ENCODE measurements around the gene CHD2.
"Not testable (repeated sequence)": the region's sequence is repeated elsewhere in the genome, so short reads cannot be mapped to it uniquely, and the experiment has no call there.

CHD2 gene

DNA sequence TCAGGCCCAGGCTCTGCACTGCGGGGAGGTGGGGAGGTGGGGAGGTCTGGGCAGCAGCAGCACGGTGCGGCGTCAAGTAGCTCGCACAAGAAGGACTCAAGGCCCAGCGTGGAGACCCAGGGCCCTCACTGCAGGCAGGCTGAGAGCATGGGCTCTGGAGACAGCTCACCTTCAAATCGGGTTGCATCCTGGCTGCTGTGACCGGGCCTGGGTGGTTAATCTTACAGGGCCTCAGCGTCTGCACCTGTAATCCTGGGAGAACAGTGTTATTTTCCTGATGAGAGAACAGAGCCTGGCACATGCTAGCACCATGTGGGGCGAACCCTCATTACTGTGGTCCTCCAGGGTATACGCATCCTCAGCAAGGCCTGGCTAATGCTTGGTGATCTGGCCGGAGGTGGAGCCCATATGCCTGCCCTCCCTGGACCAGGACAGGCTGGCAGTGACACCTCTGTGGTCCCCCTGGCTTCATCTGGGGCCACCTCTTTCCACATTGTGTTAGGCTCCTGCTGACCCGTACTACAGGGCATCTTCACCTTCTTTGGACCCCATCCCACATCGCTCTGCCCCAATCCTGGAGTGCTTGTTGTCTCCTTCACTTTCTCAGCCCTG, 133.4 kb downstream of the CHD2 start:
- H3K27me3 ChIP-seq (ENCODE audit: insufficient read depth, insufficient read length): no peaks in the 10 kb centered on the region
- H3K4me1 ChIP-seq (ENCODE audit: insufficient read depth, insufficient read length): peaks cover 6% of the 10 kb centered on the region
- no peak overlapping the region for H3K9ac ChIP-seq (ENCODE audit: insufficient read length, low read depth)
- H3K4me3 ChIP-seq (ENCODE audit: insufficient read length, low read depth): no peak overlapping the region
- no peaks in the 10 kb centered on the region for H3K36me3 ChIP-seq (ENCODE audit: insufficient read depth, insufficient read length, low read length)
- no peaks in the 10 kb centered on the region; the same call in 1 of the 2 replicates for H3K9me3 ChIP-seq (ENCODE audit: insufficient read depth, low read length)
- TF ChIP-seq SUZ12 (IDR thresholded peaks at IDR 0.05; ENCODE audit: extremely low read depth, insufficient read depth, insufficient read length) (no peak), ZNF274 (IDR thresholded peaks at IDR 0.05; ENCODE audit: low read depth, low read length) (no peak), YY1 (IDR thresholded peaks at IDR 0.05; ENCODE audit: insufficient read depth, insufficient read length) (no peak)
- DNase-seq (ENCODE audit: low read depth, low spot score): no peak

DNA sequence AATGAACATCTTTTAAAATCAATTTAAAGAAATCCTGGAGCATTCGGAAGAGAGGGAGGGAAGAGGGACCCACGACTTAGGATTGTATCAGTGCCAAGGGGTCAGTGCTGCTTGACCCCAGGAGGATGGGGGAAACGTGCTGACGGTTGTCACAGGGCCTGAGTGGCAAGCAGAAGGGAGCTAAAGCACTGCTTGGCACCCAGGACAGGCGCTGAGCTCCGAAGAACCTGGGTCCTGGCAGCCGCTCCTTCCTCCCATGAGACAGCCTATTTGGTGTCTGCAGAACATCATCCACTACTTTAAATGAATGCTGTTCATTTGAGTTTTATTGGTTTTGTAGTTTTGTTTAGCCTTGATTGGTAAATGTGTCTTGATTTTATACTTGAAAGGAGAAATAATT, 134.4 kb downstream of the CHD2 start:
- no peaks in the 10 kb centered on the region; the same call in 1 of the 2 replicates for H3K9me3 ChIP-seq (ENCODE audit: insufficient read depth, low read length)
- no peaks in the 10 kb centered on the region for H3K27me3 ChIP-seq (ENCODE audit: insufficient read depth, insufficient read length)
- DNase-seq (ENCODE audit: low read depth, low spot score): no peak
- H3K36me3 ChIP-seq (ENCODE audit: insufficient read depth, insufficient read length, low read length): no peaks in the 10 kb centered on the region
- no peak overlapping the region for H3K9ac ChIP-seq (ENCODE audit: insufficient read length, low read depth)
- H3K4me1 ChIP-seq (ENCODE audit: insufficient read depth, insufficient read length): peaks cover 6% of the 10 kb centered on the region
- H3K4me3 ChIP-seq (ENCODE audit: insufficient read length, low read depth): no peak overlapping the region
- TF ChIP-seq ZNF274 (IDR thresholded peaks at IDR 0.05; ENCODE audit: low read depth, low read length) (no peak), SUZ12 (IDR thresholded peaks at IDR 0.05; ENCODE audit: extremely low read depth, insufficient read depth, insufficient read length) (no peak), YY1 (IDR thresholded peaks at IDR 0.05; ENCODE audit: insufficient read depth, insufficient read length) (no peak)

DNA sequence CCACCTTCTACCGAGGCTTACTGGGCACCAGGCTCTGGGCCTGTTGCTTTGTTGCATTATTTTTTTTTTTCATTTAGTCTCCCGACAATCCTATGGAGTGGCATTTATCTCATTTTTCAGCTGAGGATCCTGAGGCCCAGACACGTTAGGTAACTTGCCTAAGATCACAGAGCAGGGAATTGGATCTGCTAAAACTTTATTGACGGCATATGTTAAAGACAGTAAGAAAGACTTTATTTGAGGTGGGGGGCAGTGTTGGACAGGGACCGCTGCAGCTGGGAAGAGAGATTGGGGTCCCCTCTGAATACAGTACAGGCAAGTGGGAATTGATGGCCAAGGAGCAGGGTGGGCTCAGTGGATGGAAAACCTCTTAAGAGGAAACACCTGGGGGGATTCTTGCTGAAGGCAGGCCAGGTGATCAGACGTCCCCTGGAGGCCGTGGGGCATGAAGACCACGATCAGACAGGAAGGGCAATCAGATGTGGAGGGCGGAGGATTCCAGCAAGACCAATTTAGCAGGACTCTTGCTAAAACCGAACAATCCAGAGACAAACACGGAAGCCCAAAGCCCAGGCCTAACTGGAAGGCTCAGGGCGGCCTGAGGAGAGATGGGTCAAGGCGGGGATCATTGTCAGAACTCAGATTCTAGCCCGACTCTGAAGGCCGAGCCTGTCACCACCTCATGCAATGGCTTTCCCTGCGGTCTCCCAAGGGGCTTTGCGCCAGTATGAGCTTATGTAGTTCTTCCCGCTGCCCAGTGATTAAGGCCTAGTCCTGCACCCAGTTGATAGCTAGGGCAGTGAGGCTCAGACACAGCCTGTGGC, 135.2 kb downstream of the CHD2 start:
- no peak overlapping the region for H3K4me3 ChIP-seq (ENCODE audit: insufficient read length, low read depth)
- no peaks in the 10 kb centered on the region for H3K36me3 ChIP-seq (ENCODE audit: insufficient read depth, insufficient read length, low read length)
- TF ChIP-seq YY1 (IDR thresholded peaks at IDR 0.05; ENCODE audit: insufficient read depth, insufficient read length) (no peak), SUZ12 (IDR thresholded peaks at IDR 0.05; ENCODE audit: extremely low read depth, insufficient read depth, insufficient read length) (no peak), ZNF274 (IDR thresholded peaks at IDR 0.05; ENCODE audit: low read depth, low read length) (no peak)
- no peaks in the 10 kb centered on the region; the same call in 1 of the 2 replicates for H3K9me3 ChIP-seq (ENCODE audit: insufficient read depth, low read length)
- H3K9ac ChIP-seq (ENCODE audit: insufficient read length, low read depth): no peak overlapping the region
- H3K27me3 ChIP-seq (ENCODE audit: insufficient read depth, insufficient read length): no peaks in the 10 kb centered on the region
- peaks cover 5% of the 10 kb centered on the region for H3K4me1 ChIP-seq (ENCODE audit: insufficient read depth, insufficient read length)
- DNase-seq (ENCODE audit: low read depth, low spot score): no peak

DNA sequence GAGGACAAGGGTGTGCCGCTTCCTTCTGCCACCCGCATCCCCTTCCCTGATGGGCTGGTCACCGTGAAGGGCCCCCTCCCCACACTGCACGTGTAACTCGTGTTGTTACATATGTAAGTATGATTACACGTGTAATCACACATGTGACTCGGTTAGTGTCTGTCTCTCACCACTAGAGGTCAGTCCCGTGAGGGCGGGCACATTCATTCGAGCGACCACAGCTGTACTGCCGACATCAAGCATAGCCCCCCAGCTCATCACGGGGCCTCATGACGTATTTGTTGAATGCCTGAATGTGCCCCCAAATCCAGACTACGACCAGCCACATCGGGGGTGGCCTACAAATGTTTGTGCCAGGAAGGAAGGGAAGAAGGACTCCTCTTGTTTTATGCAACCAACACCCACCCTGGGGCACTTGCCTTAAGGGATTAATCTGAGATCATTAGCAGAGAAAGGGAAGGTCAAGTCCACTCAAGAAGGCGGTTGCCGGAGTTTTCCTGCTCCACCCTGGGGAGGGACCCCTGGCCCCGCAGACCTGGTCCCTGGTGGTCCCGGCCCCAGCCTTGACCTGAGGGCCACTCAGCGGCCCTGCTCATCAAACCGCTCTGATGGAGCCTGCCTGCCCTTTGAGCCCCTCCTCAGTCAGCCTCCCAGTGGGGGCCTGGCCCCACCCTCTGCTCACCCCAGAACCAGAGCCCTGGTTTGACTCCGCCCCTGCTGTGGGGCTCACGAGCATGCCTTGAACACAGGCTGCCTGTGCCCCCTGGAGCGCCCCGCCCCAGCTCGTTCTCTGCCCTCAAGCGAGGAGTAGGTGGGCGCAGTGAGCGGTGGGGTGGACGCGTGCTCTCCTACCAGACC, 136.1 kb downstream of the CHD2 start:
- TF ChIP-seq ZNF274 (IDR thresholded peaks at IDR 0.05; ENCODE audit: low read depth, low read length) (no peak), YY1 (IDR thresholded peaks at IDR 0.05; ENCODE audit: insufficient read depth, insufficient read length) (no peak), SUZ12 (IDR thresholded peaks at IDR 0.05; ENCODE audit: extremely low read depth, insufficient read depth, insufficient read length) (no peak)
- Histone ChIP-seq H3K4me1 (ENCODE audit: insufficient read depth, insufficient read length) (peaks cover 6% of the 10 kb centered on the region), H3K4me3 (ENCODE audit: insufficient read length, low read depth) (no peak overlapping the region), H3K9me3 (ENCODE audit: insufficient read depth, low read length) (no peaks in the 10 kb centered on the region; the same call in 1 of the 2 replicates), H3K27me3 (ENCODE audit: insufficient read depth, insufficient read length) (no peaks in the 10 kb centered on the region), H3K9ac (ENCODE audit: insufficient read length, low read depth) (no peak overlapping the region), H3K36me3 (ENCODE audit: insufficient read depth, insufficient read length, low read length) (no peaks in the 10 kb centered on the region)
- no peak for DNase-seq (ENCODE audit: low read depth, low spot score)

DNA sequence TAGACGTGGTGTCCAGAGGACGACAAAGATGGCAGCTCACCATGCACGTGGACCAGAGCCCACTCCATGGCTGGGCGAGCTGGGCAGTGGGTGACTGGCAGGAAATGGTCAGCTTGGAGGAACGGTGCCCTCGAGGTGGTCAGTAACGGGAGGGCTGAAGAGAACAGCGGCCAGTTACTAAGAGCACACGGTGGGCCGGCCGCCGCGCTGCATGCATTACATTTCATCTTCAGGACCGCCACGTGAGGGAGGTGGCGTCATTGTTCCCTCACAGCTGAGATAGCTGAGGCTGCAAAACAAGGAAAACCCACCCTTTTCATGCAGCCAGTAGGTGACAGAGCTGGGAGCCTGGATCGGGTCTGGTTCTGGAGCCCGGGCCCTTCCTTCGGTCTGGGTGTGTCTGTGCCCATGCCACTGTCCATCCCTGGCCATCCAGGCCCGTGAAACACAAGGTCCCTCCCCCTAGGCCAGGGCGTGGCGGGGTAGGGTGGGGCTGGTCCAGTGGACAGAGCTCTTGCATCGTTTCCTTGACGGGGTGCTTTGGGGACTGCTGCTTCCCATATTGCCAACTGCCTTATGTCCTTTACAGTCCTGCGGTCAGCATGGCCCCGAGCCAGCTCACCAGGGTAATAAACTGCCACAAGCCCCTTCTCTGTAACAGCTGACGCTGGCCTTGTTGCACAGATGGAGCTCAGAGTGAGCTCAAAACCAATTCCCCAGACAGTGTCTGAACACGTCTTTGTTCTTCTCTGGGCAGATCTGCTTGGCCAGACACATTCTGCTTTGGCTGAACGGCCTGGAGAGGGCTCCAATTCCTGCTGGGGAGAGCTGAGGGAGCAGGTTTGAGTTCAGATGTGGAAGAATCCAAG, 137.1 kb downstream of the CHD2 start:
- TF ChIP-seq ZNF274 (IDR thresholded peaks at IDR 0.05; ENCODE audit: low read depth, low read length) (no peak), YY1 (IDR thresholded peaks at IDR 0.05; ENCODE audit: insufficient read depth, insufficient read length) (no peak), SUZ12 (IDR thresholded peaks at IDR 0.05; ENCODE audit: extremely low read depth, insufficient read depth, insufficient read length) (no peak)
- Histone ChIP-seq H3K4me1 (ENCODE audit: insufficient read depth, insufficient read length) (peaks cover 8% of the 10 kb centered on the region), H3K9me3 (ENCODE audit: insufficient read depth, low read length) (no peaks in the 10 kb centered on the region), H3K4me3 (ENCODE audit: insufficient read length, low read depth) (no peak overlapping the region), H3K36me3 (ENCODE audit: insufficient read depth, insufficient read length, low read length) (no peaks in the 10 kb centered on the region), H3K27me3 (ENCODE audit: insufficient read depth, insufficient read length) (no peaks in the 10 kb centered on the region), H3K9ac (ENCODE audit: insufficient read length, low read depth) (no peak overlapping the region)
- DNase-seq (ENCODE audit: low read depth, low spot score): no peak

DNA sequence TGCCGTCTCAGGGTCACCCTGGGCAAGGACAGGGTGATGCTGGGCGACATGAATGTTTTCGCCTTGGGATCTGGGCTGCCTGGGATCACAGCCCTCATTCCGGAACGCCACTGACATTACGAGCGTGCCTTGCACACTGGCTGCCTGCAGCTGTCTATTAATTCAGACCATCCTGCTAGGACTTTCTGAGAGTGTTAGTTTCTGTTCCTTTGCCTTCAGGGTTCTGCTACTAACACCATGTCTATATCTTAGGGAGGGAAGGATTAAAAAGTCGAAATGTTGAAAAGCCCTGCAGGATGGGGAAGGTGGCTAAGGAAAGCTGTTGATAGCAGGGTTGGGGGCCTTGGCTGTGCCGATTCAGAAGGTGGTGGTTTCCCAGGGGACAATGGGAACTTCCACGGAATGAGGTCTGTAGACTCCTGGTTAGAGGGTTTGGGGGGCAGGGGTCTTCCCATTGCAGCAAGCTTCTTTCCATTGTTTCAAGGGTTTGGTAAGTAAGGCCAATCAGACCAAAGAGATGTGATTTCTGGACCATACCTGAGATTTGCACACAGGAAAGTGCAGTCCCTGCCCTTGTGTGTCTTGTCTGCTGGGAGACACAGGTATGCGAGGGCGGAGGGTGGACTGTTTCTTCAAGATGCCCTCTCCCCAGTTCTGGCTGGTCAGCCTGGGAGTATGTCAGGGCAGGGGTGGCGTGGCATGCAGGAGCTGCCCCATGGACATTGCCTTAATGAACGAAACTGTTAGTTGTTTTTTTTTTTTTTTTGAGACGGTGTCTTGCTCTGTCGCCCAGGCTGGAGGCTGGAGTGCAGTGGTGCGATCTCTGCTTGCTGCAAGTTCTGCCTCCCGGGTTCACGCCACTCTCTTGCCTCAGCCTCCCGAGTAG, 137.9 kb downstream of the CHD2 start:
- no peak for DNase-seq (ENCODE audit: low read depth, low spot score)
- Histone ChIP-seq H3K27me3 (ENCODE audit: insufficient read depth, insufficient read length) (no peaks in the 10 kb centered on the region), H3K9me3 (ENCODE audit: insufficient read depth, low read length) (no peaks in the 10 kb centered on the region), H3K4me3 (ENCODE audit: insufficient read length, low read depth) (no peak overlapping the region), H3K9ac (ENCODE audit: insufficient read length, low read depth) (no peak overlapping the region), H3K36me3 (ENCODE audit: insufficient read depth, insufficient read length, low read length) (peaks cover 2% of the 10 kb centered on the region), H3K4me1 (ENCODE audit: insufficient read depth, insufficient read length) (peaks cover 8% of the 10 kb centered on the region)
- TF ChIP-seq ZNF274 (IDR thresholded peaks at IDR 0.05; ENCODE audit: low read depth, low read length) (no peak), SUZ12 (IDR thresholded peaks at IDR 0.05; ENCODE audit: extremely low read depth, insufficient read depth, insufficient read length) (no peak), YY1 (IDR thresholded peaks at IDR 0.05; ENCODE audit: insufficient read depth, insufficient read length) (no peak)

DNA sequence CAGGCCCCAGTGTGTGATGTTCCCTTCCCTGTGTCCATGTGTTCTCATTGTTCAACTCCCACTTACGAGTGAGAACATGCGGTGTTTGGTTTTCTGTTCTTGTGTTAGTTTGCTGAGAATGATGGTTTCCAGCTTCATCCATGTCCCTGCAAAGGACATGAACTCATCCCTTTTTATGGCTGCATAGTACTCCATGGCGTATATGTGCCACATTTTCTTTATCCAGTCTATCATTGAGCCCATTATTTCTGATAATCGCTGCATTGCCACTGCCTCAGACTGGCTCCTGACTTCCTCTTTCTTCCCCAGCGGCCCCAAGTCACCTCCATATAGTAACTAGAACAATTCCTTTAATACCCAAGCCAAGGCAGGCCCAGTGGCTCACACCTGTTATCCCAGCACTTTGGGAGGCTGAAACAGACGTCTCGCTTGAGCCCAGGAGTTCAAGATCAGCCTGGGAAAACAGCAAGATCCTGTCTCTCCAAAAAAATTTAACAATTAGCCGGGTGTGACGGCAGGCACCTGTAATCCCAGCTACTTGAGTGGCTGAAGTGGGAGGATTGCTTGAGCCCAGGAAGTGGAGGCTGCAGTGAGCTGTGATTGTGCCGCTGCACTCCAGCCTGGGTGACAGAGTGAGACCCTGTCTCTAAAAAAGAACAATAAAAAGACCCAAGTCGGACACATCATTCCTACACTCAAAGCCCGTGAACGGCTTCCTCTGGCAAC, 139.6 kb downstream of the CHD2 start:
- H3K36me3 ChIP-seq (ENCODE audit: insufficient read depth, insufficient read length, low read length): peaks cover 12% of the 10 kb centered on the region
- DNase-seq (ENCODE audit: low read depth, low spot score); H3K27me3 ChIP-seq (ENCODE audit: insufficient read depth, insufficient read length); H3K4me1 ChIP-seq (ENCODE audit: insufficient read depth, insufficient read length); H3K4me3 ChIP-seq (ENCODE audit: insufficient read length, low read depth); H3K9me3 ChIP-seq (ENCODE audit: insufficient read depth, low read length); H3K9ac ChIP-seq (ENCODE audit: insufficient read length, low read depth): not testable (repeated sequence)

Data from NT2/D1 (cell line).